Uterus (tissue), 2 donors: ENCODE results near the gene MAP1B.

Source experiments
- CTCF ChIP-seq, 4 experiments: fragments of 200-600 bp in 2 of 4; fragments of 450-650 bp in 2 of 4; sonication (generic) in 2 of 4; IDR thresholded peaks; one replicate each; pipeline ENCODE4 v1.5.1; 2016 to 2019; ENCODE audit warnings: antibody characterized with exemption in 4 of 4, mild to moderate bottlenecking in 2 of 4, moderate library complexity in 1 of 4
- POLR2A ChIP-seq, 2 donors: fragments of 450-650 bp; IDR thresholded peaks; one replicate each; pipeline ENCODE4 v1.6.1; 2016; ENCODE audit warnings: antibody characterized with exemption in 2 of 2, mild to moderate bottlenecking in 1 of 2, moderate library complexity in 1 of 2

GRCh38 chr5:72166070-72166979, 59.0 kb downstream of the MAP1B start:
- TF ChIP-seq POLR2A (IDR thresholded peaks at IDR 0.05) = no peak
- no peak for TF ChIP-seq CTCF (IDR thresholded peaks at IDR 0.05)
